Measurements from ENCODE around the gene PRUNE2. TPM values are rescaled to one million over a fixed set of nuclear protein-coding genes. Genes with fewer than 3 reads are reported as not detected.

PRUNE2 gene
- total and polyA plus RNA-seq, 4 donors: 1.3 to 4.5 (median 1.6) TPM

DNA sequence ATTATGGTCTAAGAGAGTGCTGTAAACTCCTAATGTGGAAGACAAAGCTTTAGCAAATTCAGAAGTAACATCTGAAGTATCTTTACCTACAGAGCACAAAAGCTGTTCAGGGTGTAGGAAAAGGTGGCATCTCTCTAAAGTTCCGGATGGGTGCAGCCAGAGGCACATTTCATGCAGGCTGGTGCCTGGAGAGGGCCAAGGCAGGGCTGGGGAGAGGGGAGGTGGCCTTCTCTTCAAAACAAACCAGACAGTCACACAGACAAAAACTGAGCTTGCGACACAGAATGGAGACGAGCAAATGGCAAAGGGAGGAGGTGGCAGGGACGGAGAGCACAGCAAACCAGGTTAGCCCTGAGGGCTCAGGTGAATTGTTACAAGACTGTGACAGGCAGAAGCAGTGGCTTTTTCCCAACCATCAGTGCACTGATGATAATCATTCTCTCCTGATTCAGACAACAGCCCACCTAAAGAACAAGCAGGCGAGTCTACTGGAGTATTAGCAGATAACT lies 263.2 kb downstream of the PRUNE2 start:
- Histone ChIP-seq H3K4me1 (ENCODE audit: control insufficient read depth in 4 of 4, insufficient read depth in 4 of 4, low read length in 3 of 4) (no peaks in the 10 kb centered on the region), H3K27ac (ENCODE audit: low read depth in 1 of 2, low read length in 2 of 2) (no peak overlapping the region), H3K36me3 (ENCODE audit: control insufficient read depth in 4 of 4, insufficient read depth in 3 of 4, low read depth in 1 of 4, low read length in 3 of 4) (no peaks in the 10 kb centered on the region), H3K4me3 (ENCODE audit: low read depth in 1 of 3, low read length in 3 of 3) (no peak overlapping the region), H3K27me3 (ENCODE audit: control insufficient read depth in 4 of 4, insufficient read depth in 4 of 4, low read length in 3 of 4) (no peaks in the 10 kb centered on the region), H3K9me3 (ENCODE audit: control insufficient read depth in 4 of 4, low read length in 3 of 4) (no peaks in the 10 kb centered on the region), H3K9ac (ENCODE audit: low read depth in 1 of 2, low read length in 2 of 2) (no peak overlapping the region)
- DNase-seq (ENCODE audit: low spot score): no peak
- no peak for TF ChIP-seq JUND (IDR thresholded peaks at IDR 0.05)
- TF ChIP-seq SP1 (IDR thresholded peaks at IDR 0.05): no peak
- TF ChIP-seq NR2F2 (IDR thresholded peaks at IDR 0.05): no peak
- TF ChIP-seq, protein P1, sequence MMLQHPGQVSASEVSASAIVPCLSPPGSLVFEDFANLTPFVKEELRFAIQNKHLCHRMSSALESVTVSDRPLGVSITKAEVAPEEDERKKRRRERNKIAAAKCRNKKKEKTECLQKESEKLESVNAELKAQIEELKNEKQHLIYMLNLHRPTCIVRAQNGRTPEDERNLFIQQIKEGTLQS (IDR thresholded peaks at IDR 0.05): no peak
- TF ChIP-seq GABPA (IDR thresholded peaks at IDR 0.05 in 1 of 2, conservative IDR thresholded peaks at IDR 0.05 in 1 of 2): no peak
- no peak for TF ChIP-seq RAD21 (IDR thresholded peaks at IDR 0.05)
- TF ChIP-seq YY1 (IDR thresholded peaks at IDR 0.05): no peak
- 81% methylated on average over 5 of the region's 5 CpGs for WGBS

GRCh38 chr9:76642074-76642473 lies 263.8 kb downstream of the PRUNE2 start:
- no peak overlapping the region for H3K4me3 ChIP-seq (ENCODE audit: low read depth in 1 of 3, low read length in 3 of 3)
- no peak overlapping the region for H3K27ac ChIP-seq (ENCODE audit: low read depth in 1 of 2, low read length in 2 of 2)
- DNase-seq (ENCODE audit: low spot score): no peak
- TF ChIP-seq RAD21 (IDR thresholded peaks at IDR 0.05) (no peak), REST (IDR thresholded peaks at IDR 0.05) (no peak), NR2F2 (IDR thresholded peaks at IDR 0.05) (no peak), YY1 (IDR thresholded peaks at IDR 0.05) (no peak), TAF1 (conservative IDR thresholded peaks at IDR 0.05) (no peak), FOXA2 (IDR thresholded peaks at IDR 0.05) (no peak), RXRA (IDR thresholded peaks at IDR 0.05) (no peak), ZBTB33 (IDR thresholded peaks at IDR 0.05) (no peak), EGR1 (IDR thresholded peaks at IDR 0.05; ENCODE audit: low read depth in 2 of 2) (no peak), HNF4G (IDR thresholded peaks at IDR 0.05) (no peak), FOXA1 (IDR thresholded peaks at IDR 0.05) (no peak)
- TF ChIP-seq, protein P1 (IDR thresholded peaks at IDR 0.05): no peak
- H3K9me3 ChIP-seq (ENCODE audit: control insufficient read depth in 4 of 4, low read length in 3 of 4): no peaks in the 10 kb centered on the region
- no peaks in the 10 kb centered on the region for H3K36me3 ChIP-seq (ENCODE audit: control insufficient read depth in 4 of 4, insufficient read depth in 3 of 4, low read depth in 1 of 4, low read length in 3 of 4)
- H3K4me1 ChIP-seq (ENCODE audit: control insufficient read depth in 4 of 4, insufficient read depth in 4 of 4, low read length in 3 of 4): no peaks in the 10 kb centered on the region
- H3K27me3 ChIP-seq (ENCODE audit: control insufficient read depth in 4 of 4, insufficient read depth in 4 of 4, low read length in 3 of 4): no peaks in the 10 kb centered on the region
- WGBS: 97% methylated on average over 1 of the region's 1 CpG
- no peak overlapping the region for H3K9ac ChIP-seq (ENCODE audit: low read depth in 1 of 2, low read length in 2 of 2)
